Forelimb muscle (tissue), 1 donor: Measurements from ENCODE around the gene PLEKHM2. TPM values are rescaled to one million over a fixed set of nuclear protein-coding genes. Genes with fewer than 3 reads are reported as not detected.

Experiments used
- DNase-seq: peaks from one replicate; pipeline ENCODE4 v3.0.0-alpha.2; 2013; ENCODE audit warnings: low read depth
- polyA plus RNA-seq: library from polyadenylated mRNA; unstranded; fragments of 120-200 nt; gene quantifications from one replicate; pipeline ENCODE4 v1.2.1, GENCODE V29; 2013; ENCODE audit not compliant: insufficient read length

The PLEKHM2 gene
- polyA plus RNA-seq, 1 donor = 51.5 TPM

GRCh38 chr1:15726508-15726907, 42.4 kb downstream of the PLEKHM2 start:
- no peak for DNase-seq

- no peak for DNase-seq
These were observed 42.9 kb downstream of the PLEKHM2 start for GRCh38 chr1:15727021-15727420.

GRCh38 chr1:15727424-15727823, 43.3 kb downstream of the PLEKHM2 start:
- no peak for DNase-seq

- DNase-seq = no peak
These were observed 43.9 kb downstream of the PLEKHM2 start for GRCh38 chr1:15727866-15728534.

GRCh38 chr1:15728937-15729657, 45.0 kb downstream of the PLEKHM2 start:
- no peak for DNase-seq

GRCh38 chr1:15730423-15730822, 46.3 kb downstream of the PLEKHM2 start:
- DNase-seq = no peak

- DNase-seq = no peak
These were observed 46.8 kb downstream of the PLEKHM2 start for GRCh38 chr1:15730936-15731335.

GRCh38 chr1:15731735-15732685, 47.9 kb downstream of the PLEKHM2 start:
- DNase-seq = no peak

- DNase-seq = no peak
These were observed 48.6 kb downstream of the PLEKHM2 start for GRCh38 chr1:15732686-15733081.

GRCh38 chr1:15733218-15733725, 49.2 kb downstream of the PLEKHM2 start:
- DNase-seq = no peak

GRCh38 chr1:15733726-15734226, 49.7 kb downstream of the PLEKHM2 start:
- no peak for DNase-seq

- DNase-seq = no peak
These were observed 50.2 kb downstream of the PLEKHM2 start for GRCh38 chr1:15734296-15734695.

GRCh38 chr1:15734901-15735300, 50.8 kb downstream of the PLEKHM2 start:
- no peak for DNase-seq

- DNase-seq = no peak
These were observed 51.4 kb downstream of the PLEKHM2 start for GRCh38 chr1:15735304-15736037.

GRCh38 chr1:15736038-15736891, 52.1 kb downstream of the PLEKHM2 start, which contains the start of gene SLC25A34:
Gene SLC25A34 (plus strand): TSS chr1:15736258. CDS start chr1:15736486, 228 bp downstream.
- no peak for DNase-seq

GRCh38 chr1:15736892-15737261, 52.8 kb downstream of the PLEKHM2 start:
- no peak for DNase-seq

- no peak for DNase-seq
These were observed 53.5 kb downstream of the PLEKHM2 start for GRCh38 chr1:15737324-15738319.

- DNase-seq = no peak
These were observed 54.4 kb downstream of the PLEKHM2 start for GRCh38 chr1:15738416-15739113.
